RPMI7951 (cell line): ENCODE measurements around the gene MAP3K6. TPM values are rescaled to one million over a fixed set of nuclear protein-coding genes. Genes with fewer than 3 reads are reported as not detected.

Experiments
- total RNA-seq: library from RNA; depleted of rRNA; stranded (reverse); fragments of >200 nt; shearing (Covaris generic); gene quantifications from 2 replicates; pipeline ENCODE4 v1.2.3, GENCODE V29; 2014; rRNA removed

Gene MAP3K6
- total RNA-seq, 1 experiment from 2014 or later = 14.5 TPM

Other genes with a start within 250 kb of the MAP3K6 start
- gene SLC9A1, start 211.8 kb downstream of the MAP3K6 start, total RNA-seq = 11.1 and 11.4 TPM in 2 replicates
- gene WDTC1, start 132.3 kb downstream of the MAP3K6 start, total RNA-seq = 14.5 and 14.9 TPM in 2 replicates
- gene TMEM222, start 44.8 kb downstream of the MAP3K6 start, total RNA-seq = 47.4 and 47.8 TPM in 2 replicates
- gene SYTL1, start 24.9 kb downstream of the MAP3K6 start, total RNA-seq = 0.12 TPM in 1 of 2 replicates, not detected in the other
- not detected in 2 replicates for gene FCN3, start 7.9 kb upstream of the MAP3K6 start, total RNA-seq
- gene CD164L2, start 16.4 kb upstream of the MAP3K6 start, total RNA-seq = not detected in 2 replicates
- 4.5 and 6.4 TPM in 2 replicates for gene GPR3, start 25.7 kb upstream of the MAP3K6 start, total RNA-seq
- 15.1 and 16.3 TPM in 2 replicates for gene WASF2, start 123.2 kb upstream of the MAP3K6 start, total RNA-seq
- gene AHDC1, start 237.2 kb upstream of the MAP3K6 start, total RNA-seq = 5.8 and 7.1 TPM in 2 replicates